ENCODE measurements around the gene ADGRG3. TPM values are rescaled to one million over a fixed set of nuclear protein-coding genes. Genes with fewer than 3 reads are reported as not detected.

ADGRG3 gene
- polyA plus RNA-seq, 3 donors, result 0.41 to 1.0 TPM; not detected in 1

DNA sequence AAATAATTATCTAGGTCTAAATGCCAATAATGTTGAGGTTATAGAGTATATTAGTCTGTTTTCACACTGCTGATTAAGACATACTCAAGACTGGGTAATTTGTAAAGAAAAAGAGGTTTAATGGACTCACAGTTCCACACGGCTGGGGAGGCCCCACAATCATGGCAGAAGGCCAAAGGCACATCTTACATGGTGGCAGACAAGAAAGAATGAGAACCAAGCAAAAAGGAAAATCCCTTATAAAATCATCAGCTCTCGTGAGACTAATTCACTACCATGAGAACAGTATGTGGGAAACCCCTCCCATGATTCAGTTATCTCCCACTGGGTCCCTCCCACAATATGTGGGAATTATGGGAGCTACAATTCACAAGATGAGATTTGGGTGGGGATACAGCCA is 64.6 kb downstream of the ADGRG3 start:
- H3K27ac Mint-ChIP-seq, result peak overlapping the region in 3 of 7 donors; percentile 15 to 62 (median 46)

DNA sequence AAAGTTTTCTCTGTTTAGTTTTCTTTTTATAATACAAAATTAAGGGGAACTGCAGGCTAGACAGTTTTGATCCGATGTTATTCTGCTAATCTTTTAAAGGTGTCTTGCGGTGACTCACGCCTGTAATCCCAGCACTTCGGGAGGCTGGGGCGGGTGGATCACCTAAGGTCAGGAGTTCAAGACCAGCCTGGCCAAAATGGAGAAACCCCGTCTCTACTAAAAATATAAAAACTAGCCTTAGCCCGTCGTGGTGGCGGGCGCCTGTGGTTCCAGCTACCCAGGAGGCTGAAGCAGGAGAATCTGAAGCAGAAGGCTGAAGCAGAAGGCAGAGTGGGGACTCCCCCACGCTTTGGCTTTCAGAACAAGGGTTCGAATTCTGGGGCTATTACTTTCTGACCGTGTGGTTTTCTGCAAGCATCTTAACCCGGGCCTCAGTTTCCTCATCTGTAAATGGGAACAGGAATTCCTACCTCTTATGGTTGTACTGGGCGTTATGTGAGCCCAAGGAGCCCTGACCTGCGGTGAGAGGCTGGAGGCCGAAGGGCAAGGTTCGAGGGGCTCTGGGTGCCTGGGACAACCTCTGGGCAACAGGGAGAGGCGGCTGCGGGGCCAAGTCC is 66.3 kb downstream of the ADGRG3 start:
- Mint-ChIP-seq H3K4me3 (peak overlapping the region; percentile 96 to 99), H3K27me3 (ENCODE audit: low read depth in 3 of 3) (peaks cover 0 to 3% (median 2%) of the 10 kb centered on the region in 3 donors), H3K9me3 (peaks cover 0 to 8% (median 0%) of the 10 kb centered on the region in 7 donors), H3K4me1 (peaks cover 21% of the 10 kb centered on the region), H3K36me3 (peaks cover 9 to 10% of the 10 kb centered on the region in 2 donors), H3K27ac (peak overlapping the region; percentile 84 to 98 (median 95))
- peak overlapping the region; percentile 98 for H2AFZ ChIP-seq (ENCODE audit: insufficient read depth, low read depth, low read length, poor library complexity, severe bottlenecking)
- peak overlapping the region; percentile 41 to 88 for H3K27ac ChIP-seq (ENCODE audit: low read depth in 1 of 2, low read length in 2 of 2)
- peak overlapping the region; percentile 79 to 93 (median 87) for H3K4me3 ChIP-seq (replicated peaks in 1 of 3; ENCODE audit: low read depth in 2 of 3, low read length in 3 of 3)
- H3K79me2 ChIP-seq (ENCODE audit: insufficient read depth, low read length), result no peaks in the 10 kb centered on the region
- intact Hi-C loops (cut with micrococcal nuclease), result loop anchor here (5.0 to 10.0 kb wide), 5 partner anchors 37 to 430 kb away; partner anchors contain the start of genes CFAP20 (in 1 of the 2), DRC7 (in 1 of the 2) and POLR2C (in 1 of the 2)
- no peaks in the 10 kb centered on the region for H4K20me1 ChIP-seq (ENCODE audit: insufficient read depth, low read length)
- no peaks in the 10 kb centered on the region for H3K36me3 ChIP-seq (replicated peaks in 1 of 2; ENCODE audit: control insufficient read depth in 1 of 2, insufficient read depth in 2 of 2, low read length in 2 of 2)
- H3K4me2 ChIP-seq (replicated peaks; ENCODE audit: extremely low read depth, low read length, poor library complexity, severe bottlenecking), result peak overlapping the region; percentile 90
- TF ChIP-seq, protein P1, sequence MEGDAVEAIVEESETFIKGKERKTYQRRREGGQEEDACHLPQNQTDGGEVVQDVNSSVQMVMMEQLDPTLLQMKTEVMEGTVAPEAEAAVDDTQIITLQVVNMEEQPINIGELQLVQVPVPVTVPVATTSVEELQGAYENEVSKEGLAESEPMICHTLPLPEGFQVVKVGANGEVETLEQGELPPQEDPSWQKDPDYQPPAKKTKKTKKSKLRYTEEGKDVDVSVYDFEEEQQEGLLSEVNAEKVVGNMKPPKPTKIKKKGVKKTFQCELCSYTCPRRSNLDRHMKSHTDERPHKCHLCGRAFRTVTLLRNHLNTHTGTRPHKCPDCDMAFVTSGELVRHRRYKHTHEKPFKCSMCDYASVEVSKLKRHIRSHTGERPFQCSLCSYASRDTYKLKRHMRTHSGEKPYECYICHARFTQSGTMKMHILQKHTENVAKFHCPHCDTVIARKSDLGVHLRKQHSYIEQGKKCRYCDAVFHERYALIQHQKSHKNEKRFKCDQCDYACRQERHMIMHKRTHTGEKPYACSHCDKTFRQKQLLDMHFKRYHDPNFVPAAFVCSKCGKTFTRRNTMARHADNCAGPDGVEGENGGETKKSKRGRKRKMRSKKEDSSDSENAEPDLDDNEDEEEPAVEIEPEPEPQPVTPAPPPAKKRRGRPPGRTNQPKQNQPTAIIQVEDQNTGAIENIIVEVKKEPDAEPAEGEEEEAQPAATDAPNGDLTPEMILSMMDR (IDR thresholded peaks at IDR 0.05), result no peak
- WGBS (ENCODE audit: insufficient coverage), result 27% methylated on average over 11 of the region's 20 CpGs
- peaks cover 22 to 26% of the 10 kb centered on the region in 2 donors for H3K4me1 ChIP-seq (ENCODE audit: control insufficient read depth in 1 of 2, insufficient read depth in 2 of 2, low read length in 2 of 2)
- peak overlapping the region; percentile 79 for H3K9ac ChIP-seq (ENCODE audit: insufficient read depth, low read length, poor library complexity, severe bottlenecking)
- H3K9me3 ChIP-seq (replicated peaks in 1 of 2; ENCODE audit: control insufficient read depth in 1 of 2, insufficient read depth in 1 of 2, low read length in 2 of 2), result no peaks in the 10 kb centered on the region
- no peak for DNase-seq
- H3K27me3 ChIP-seq (ENCODE audit: control insufficient read depth in 2 of 2, insufficient read depth in 2 of 2, low read length in 2 of 2), result no peaks in the 10 kb centered on the region

More for the DNA sequence above, 64.6 kb downstream of the ADGRG3 start:
- Mint-ChIP-seq H3K9me3 (peaks cover 0 to 8% (median 0%) of the 10 kb centered on the region in 7 donors), H3K27me3 (ENCODE audit: low read depth in 3 of 3) (peaks cover 0 to 3% (median under 1%) of the 10 kb centered on the region in 3 donors), H3K36me3 (peaks cover 2 to 5% of the 10 kb centered on the region in 2 donors), H3K4me1 (peaks cover 21% of the 10 kb centered on the region), H3K4me3 (no peak overlapping the region)
- TF ChIP-seq, protein P1 (IDR thresholded peaks at IDR 0.05), result no peak
- Histone ChIP-seq H3K79me2 (ENCODE audit: insufficient read depth, low read length) (no peaks in the 10 kb centered on the region), H3K27me3 (ENCODE audit: control insufficient read depth in 2 of 2, insufficient read depth in 2 of 2, low read length in 2 of 2) (no peaks in the 10 kb centered on the region), H3K4me2 (replicated peaks; ENCODE audit: extremely low read depth, low read length, poor library complexity, severe bottlenecking) (no peak overlapping the region), H2AFZ (ENCODE audit: insufficient read depth, low read depth, low read length, poor library complexity, severe bottlenecking) (no peak overlapping the region), H3K4me1 (ENCODE audit: control insufficient read depth in 1 of 2, insufficient read depth in 2 of 2, low read length in 2 of 2) (peaks cover 22 to 26% of the 10 kb centered on the region in 2 donors), H3K9ac (ENCODE audit: insufficient read depth, low read length, poor library complexity, severe bottlenecking) (no peak overlapping the region), H3K27ac (ENCODE audit: low read depth in 1 of 2, low read length in 2 of 2) (no peak overlapping the region), H4K20me1 (ENCODE audit: insufficient read depth, low read length) (no peaks in the 10 kb centered on the region), H3K36me3 (replicated peaks in 1 of 2; ENCODE audit: control insufficient read depth in 1 of 2, insufficient read depth in 2 of 2, low read length in 2 of 2) (no peaks in the 10 kb centered on the region), H3K9me3 (replicated peaks in 1 of 2; ENCODE audit: control insufficient read depth in 1 of 2, insufficient read depth in 1 of 2, low read length in 2 of 2) (no peaks in the 10 kb centered on the region), H3K4me3 (replicated peaks in 1 of 3; ENCODE audit: low read depth in 2 of 3, low read length in 3 of 3) (no peak overlapping the region)
- DNase-seq, result peak in 1 of 3 donors; percentile 30
- WGBS (ENCODE audit: insufficient coverage), result no CpG with 5 or more reads among the region's 2 CpGs
- intact Hi-C loops (cut with micrococcal nuclease), result loop anchor here (5.0 to 10.0 kb wide), 5 partner anchors 35 to 428 kb away; partner anchors contain the start of genes CFAP20 (in 1 of the 2), DRC7 (in 1 of the 2) and POLR2C (in 1 of the 2)

Data from CD14-positive monocyte (primary cell).